ENCODE results near the gene PPM1N. TPM values are rescaled to one million over a fixed set of nuclear protein-coding genes. Genes with fewer than 3 reads are reported as not detected.
A peak's percentile ranks its signal among the peaks of the same experiment; 100 is the strongest.

PPM1N gene
- total and polyA plus RNA-seq, 2 of the 13 experiments (the other 11 are each of a cell fraction or from before 2014, with no cell fraction given): 0.31 to 1.8 TPM

DNA sequence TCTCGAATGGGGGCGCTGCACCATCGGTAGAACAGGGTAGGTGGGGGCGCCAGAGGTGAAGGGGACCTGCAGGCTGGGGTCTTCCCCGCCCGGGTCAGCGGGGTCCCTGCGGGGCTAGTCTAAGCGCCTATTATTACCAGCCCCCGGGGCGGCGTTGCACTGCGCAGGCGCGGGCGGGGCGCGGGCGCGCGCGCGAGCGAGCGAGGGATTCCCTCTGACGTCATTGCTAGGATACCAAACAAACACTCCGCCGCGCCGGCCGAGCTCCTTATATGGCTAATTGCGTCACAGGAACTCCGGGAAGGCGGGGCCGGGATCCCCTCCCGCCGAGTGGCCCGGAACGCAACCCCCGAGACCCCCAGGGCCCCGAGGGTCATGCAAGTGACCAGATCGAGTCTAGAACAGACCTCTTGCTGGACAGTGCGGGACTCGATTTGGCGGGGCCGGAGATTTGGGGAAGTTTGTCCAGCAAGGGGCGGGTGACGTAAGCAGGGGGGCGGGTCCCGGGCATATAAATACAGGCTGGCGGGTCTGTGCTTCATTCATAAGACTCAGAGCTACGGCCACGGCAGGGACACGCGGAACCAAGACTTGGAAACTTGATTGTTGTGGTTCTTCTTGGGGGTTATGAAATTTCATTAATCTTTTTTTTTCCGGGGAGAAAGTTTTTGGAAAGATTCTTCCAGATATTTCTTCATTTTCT lies 30.6 kb upstream of the PPM1N start, which contains the start of gene FOSB (continued):
- TF ChIP-seq CREM (IDR thresholded peaks at IDR 0.05) (peak; percentile 94), CREM (CRISPR knock-in tag; IDR thresholded peaks at IDR 0.05) (peak; percentile 37; the same call in 1 of the 2 replicates), ZNF326 (CRISPR knock-in tag; IDR thresholded peaks at IDR 0.05; ENCODE audit: borderline replicate concordance) (no peak), RFX5 (IDR thresholded peaks at IDR 0.05; ENCODE audit: low read depth, low read length) (peak; percentile 81), KLF9 (CRISPR knock-in tag; IDR thresholded peaks at IDR 0.05; ENCODE audit: low read depth) (no peak), FOXA1 (IDR thresholded peaks at IDR 0.05) (no peak), FOXA1 (CRISPR knock-in tag; IDR thresholded peaks at IDR 0.05) (peak; percentile 50), RNF2 (conservative IDR thresholded peaks at IDR 0.05; ENCODE audit: low read depth) (no peak), CHCHD3 (CRISPR knock-in tag; IDR thresholded peaks at IDR 0.05) (no peak), RXRB (CRISPR knock-in tag; IDR thresholded peaks at IDR 0.05; ENCODE audit: borderline replicate concordance) (no peak), AHR (CRISPR knock-in tag; IDR thresholded peaks at IDR 0.05) (no peak), ZFP36L2 (CRISPR knock-in tag; IDR thresholded peaks at IDR 0.05) (no peak), ZNF484 (CRISPR knock-in tag; IDR thresholded peaks at IDR 0.05; ENCODE audit: borderline replicate concordance, low read depth) (no peak), SRY (CRISPR knock-in tag; IDR thresholded peaks at IDR 0.05) (no peak), HHEX (CRISPR knock-in tag; IDR thresholded peaks at IDR 0.05) (no peak), WIZ (CRISPR knock-in tag; IDR thresholded peaks at IDR 0.05) (no peak), TGIF2 (CRISPR knock-in tag; IDR thresholded peaks at IDR 0.05) (no peak), NR3C1 (CRISPR knock-in tag; IDR thresholded peaks at IDR 0.05) (no peak)
- TF ChIP-seq, protein P1, sequence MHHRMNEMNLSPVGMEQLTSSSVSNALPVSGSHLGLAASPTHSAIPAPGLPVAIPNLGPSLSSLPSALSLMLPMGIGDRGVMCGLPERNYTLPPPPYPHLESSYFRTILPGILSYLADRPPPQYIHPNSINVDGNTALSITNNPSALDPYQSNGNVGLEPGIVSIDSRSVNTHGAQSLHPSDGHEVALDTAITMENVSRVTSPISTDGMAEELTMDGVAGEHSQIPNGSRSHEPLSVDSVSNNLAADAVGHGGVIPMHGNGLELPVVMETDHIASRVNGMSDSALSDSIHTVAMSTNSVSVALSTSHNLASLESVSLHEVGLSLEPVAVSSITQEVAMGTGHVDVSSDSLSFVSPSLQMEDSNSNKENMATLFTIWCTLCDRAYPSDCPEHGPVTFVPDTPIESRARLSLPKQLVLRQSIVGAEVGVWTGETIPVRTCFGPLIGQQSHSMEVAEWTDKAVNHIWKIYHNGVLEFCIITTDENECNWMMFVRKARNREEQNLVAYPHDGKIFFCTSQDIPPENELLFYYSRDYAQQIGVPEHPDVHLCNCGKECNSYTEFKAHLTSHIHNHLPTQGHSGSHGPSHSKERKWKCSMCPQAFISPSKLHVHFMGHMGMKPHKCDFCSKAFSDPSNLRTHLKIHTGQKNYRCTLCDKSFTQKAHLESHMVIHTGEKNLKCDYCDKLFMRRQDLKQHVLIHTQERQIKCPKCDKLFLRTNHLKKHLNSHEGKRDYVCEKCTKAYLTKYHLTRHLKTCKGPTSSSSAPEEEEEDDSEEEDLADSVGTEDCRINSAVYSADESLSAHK (CRISPR knock-in tag; IDR thresholded peaks at IDR 0.05; ENCODE audit: borderline replicate concordance): no peak
- TF ChIP-seq, protein P2, sequence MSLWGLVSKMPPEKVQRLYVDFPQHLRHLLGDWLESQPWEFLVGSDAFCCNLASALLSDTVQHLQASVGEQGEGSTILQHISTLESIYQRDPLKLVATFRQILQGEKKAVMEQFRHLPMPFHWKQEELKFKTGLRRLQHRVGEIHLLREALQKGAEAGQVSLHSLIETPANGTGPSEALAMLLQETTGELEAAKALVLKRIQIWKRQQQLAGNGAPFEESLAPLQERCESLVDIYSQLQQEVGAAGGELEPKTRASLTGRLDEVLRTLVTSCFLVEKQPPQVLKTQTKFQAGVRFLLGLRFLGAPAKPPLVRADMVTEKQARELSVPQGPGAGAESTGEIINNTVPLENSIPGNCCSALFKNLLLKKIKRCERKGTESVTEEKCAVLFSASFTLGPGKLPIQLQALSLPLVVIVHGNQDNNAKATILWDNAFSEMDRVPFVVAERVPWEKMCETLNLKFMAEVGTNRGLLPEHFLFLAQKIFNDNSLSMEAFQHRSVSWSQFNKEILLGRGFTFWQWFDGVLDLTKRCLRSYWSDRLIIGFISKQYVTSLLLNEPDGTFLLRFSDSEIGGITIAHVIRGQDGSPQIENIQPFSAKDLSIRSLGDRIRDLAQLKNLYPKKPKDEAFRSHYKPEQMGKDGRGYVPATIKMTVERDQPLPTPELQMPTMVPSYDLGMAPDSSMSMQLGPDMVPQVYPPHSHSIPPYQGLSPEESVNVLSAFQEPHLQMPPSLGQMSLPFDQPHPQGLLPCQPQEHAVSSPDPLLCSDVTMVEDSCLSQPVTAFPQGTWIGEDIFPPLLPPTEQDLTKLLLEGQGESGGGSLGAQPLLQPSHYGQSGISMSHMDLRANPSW (CRISPR knock-in tag; IDR thresholded peaks at IDR 0.05; ENCODE audit: borderline replicate concordance): no peak
- TF ChIP-seq, protein P3, sequence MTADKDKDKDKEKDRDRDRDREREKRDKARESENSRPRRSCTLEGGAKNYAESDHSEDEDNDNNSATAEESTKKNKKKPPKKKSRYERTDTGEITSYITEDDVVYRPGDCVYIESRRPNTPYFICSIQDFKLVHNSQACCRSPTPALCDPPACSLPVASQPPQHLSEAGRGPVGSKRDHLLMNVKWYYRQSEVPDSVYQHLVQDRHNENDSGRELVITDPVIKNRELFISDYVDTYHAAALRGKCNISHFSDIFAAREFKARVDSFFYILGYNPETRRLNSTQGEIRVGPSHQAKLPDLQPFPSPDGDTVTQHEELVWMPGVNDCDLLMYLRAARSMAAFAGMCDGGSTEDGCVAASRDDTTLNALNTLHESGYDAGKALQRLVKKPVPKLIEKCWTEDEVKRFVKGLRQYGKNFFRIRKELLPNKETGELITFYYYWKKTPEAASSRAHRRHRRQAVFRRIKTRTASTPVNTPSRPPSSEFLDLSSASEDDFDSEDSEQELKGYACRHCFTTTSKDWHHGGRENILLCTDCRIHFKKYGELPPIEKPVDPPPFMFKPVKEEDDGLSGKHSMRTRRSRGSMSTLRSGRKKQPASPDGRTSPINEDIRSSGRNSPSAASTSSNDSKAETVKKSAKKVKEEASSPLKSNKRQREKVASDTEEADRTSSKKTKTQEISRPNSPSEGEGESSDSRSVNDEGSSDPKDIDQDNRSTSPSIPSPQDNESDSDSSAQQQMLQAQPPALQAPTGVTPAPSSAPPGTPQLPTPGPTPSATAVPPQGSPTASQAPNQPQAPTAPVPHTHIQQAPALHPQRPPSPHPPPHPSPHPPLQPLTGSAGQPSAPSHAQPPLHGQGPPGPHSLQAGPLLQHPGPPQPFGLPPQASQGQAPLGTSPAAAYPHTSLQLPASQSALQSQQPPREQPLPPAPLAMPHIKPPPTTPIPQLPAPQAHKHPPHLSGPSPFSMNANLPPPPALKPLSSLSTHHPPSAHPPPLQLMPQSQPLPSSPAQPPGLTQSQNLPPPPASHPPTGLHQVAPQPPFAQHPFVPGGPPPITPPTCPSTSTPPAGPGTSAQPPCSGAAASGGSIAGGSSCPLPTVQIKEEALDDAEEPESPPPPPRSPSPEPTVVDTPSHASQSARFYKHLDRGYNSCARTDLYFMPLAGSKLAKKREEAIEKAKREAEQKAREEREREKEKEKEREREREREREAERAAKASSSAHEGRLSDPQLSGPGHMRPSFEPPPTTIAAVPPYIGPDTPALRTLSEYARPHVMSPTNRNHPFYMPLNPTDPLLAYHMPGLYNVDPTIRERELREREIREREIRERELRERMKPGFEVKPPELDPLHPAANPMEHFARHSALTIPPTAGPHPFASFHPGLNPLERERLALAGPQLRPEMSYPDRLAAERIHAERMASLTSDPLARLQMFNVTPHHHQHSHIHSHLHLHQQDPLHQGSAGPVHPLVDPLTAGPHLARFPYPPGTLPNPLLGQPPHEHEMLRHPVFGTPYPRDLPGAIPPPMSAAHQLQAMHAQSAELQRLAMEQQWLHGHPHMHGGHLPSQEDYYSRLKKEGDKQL (CRISPR knock-in tag; IDR thresholded peaks at IDR 0.05; ENCODE audit: low read depth): no peak
